Cerebellar nuclear complex (tissue), 1 donor: ENCODE results near the gene SPATA17.

Experiments
- DNase-seq, 2 experiments: peaks; one replicate each; lab custom pipeline; 2025; lab: John Stamatoyannopoulos, UW

SPATA17 gene

GRCh38 chr1:217856342-217857034 lies 225.3 kb downstream of the SPATA17 start:
- DNase-seq, result no peak

- DNase-seq, result no peak
Measured at GRCh38 chr1:217857061-217857460, 225.9 kb downstream of the SPATA17 start.

- no peak for DNase-seq
Measured at GRCh38 chr1:217861658-217862057, 230.5 kb downstream of the SPATA17 start.

- DNase-seq, result no peak
Measured at GRCh38 chr1:217867446-217867995, 236.4 kb downstream of the SPATA17 start.

- DNase-seq, result no peak
Measured at GRCh38 chr1:217871955-217872354, 240.8 kb downstream of the SPATA17 start.

- DNase-seq, result no peak
Measured at GRCh38 chr1:217875229-217875628, 244.1 kb downstream of the SPATA17 start.

- DNase-seq, result no peak
Measured at GRCh38 chr1:217876401-217876800, 245.3 kb downstream of the SPATA17 start.

GRCh38 chr1:217876896-217877295 lies 245.8 kb downstream of the SPATA17 start:
- no peak for DNase-seq

GRCh38 chr1:217881131-217881543 lies 250.0 kb downstream of the SPATA17 start:
- DNase-seq, result no peak

- no peak for DNase-seq
Measured at GRCh38 chr1:217881607-217882332, 250.6 kb downstream of the SPATA17 start.

- DNase-seq, result no peak
Measured at GRCh38 chr1:217885181-217885580, 254.0 kb downstream of the SPATA17 start.

- DNase-seq, result no peak
Measured at GRCh38 chr1:217888328-217888727, 257.2 kb downstream of the SPATA17 start.

GRCh38 chr1:217889401-217889800 lies 258.3 kb downstream of the SPATA17 start:
- no peak for DNase-seq

- DNase-seq, result no peak
Measured at GRCh38 chr1:217891966-217892365, 260.8 kb downstream of the SPATA17 start.

- DNase-seq, result no peak
Measured at GRCh38 chr1:217892750-217893149, 261.6 kb downstream of the SPATA17 start.

GRCh38 chr1:217895841-217896240 lies 264.7 kb downstream of the SPATA17 start:
- no peak for DNase-seq

GRCh38 chr1:217896490-217896889 lies 265.3 kb downstream of the SPATA17 start:
- no peak for DNase-seq

GRCh38 chr1:217897100-217897499 lies 266.0 kb downstream of the SPATA17 start:
- DNase-seq, result no peak

GRCh38 chr1:217899614-217900013 lies 268.5 kb downstream of the SPATA17 start:
- DNase-seq, result no peak

GRCh38 chr1:217907504-217907903 lies 276.4 kb downstream of the SPATA17 start:
- DNase-seq, result no peak

- no peak for DNase-seq
Measured at GRCh38 chr1:217910203-217910602, 279.1 kb downstream of the SPATA17 start.

- no peak for DNase-seq
Measured at GRCh38 chr1:217910791-217911320, 279.7 kb downstream of the SPATA17 start.

- DNase-seq, result no peak
Measured at GRCh38 chr1:217911908-217912307, 280.8 kb downstream of the SPATA17 start.
